Mesendoderm (in vitro differentiated cells): ENCODE results near the gene LUC7L2.
"Not testable (repeated sequence)": the region's sequence is repeated elsewhere in the genome, so short reads cannot be mapped to it uniquely, and the experiment has no call there.

Experiments used
- DNase-seq: peaks from one replicate; pipeline ENCODE4 v3.0.0; 2013
- H2AK5ac ChIP-seq: 2 replicates; pipeline ENCODE4 v1.6.1; 2013; ENCODE audit warnings: low read length, inconsistent platforms
- H2BK120ac ChIP-seq: 2 replicates; pipeline ENCODE4 v1.6.1; 2013; ENCODE audit warnings: low read depth, mild to moderate bottlenecking, low read length, moderate library complexity, mixed read lengths
- H2BK15ac ChIP-seq: replicated peaks from 2 replicates; pipeline ENCODE4 v1.6.1; 2013; ENCODE audit warnings: low read depth, mild to moderate bottlenecking, moderate library complexity
- H2BK5ac ChIP-seq: 2 replicates; pipeline ENCODE4 v1.6.1; 2013; ENCODE audit warnings: low read length, inconsistent platforms
- H3K18ac ChIP-seq: 2 replicates; pipeline ENCODE4 v1.6.1; 2013; ENCODE audit warnings: mild to moderate bottlenecking, low read length, mixed read lengths
- H3K23ac ChIP-seq: one replicate; pipeline ENCODE4 v1.6.1; 2013; ENCODE audit warnings: low read length
- H3K27ac ChIP-seq: 2 replicates; pipeline ENCODE4 v1.5.1; 2013; ENCODE audit warnings: low read depth, mild to moderate bottlenecking, inconsistent platforms, low read length, moderate library complexity
- H3K27me3 ChIP-seq: 2 replicates; pipeline ENCODE4 v1.6.1; 2013; ENCODE audit warnings: low read length, control low read depth, mild to moderate bottlenecking, inconsistent platforms; ENCODE audit not compliant: insufficient read depth, poor library complexity
- H3K36me3 ChIP-seq: 2 replicates; pipeline ENCODE4 v1.6.1; 2013; ENCODE audit warnings: low read length, inconsistent platforms; ENCODE audit not compliant: control insufficient read depth, insufficient read depth
- H3K4ac ChIP-seq: one replicate; pipeline ENCODE4 v1.6.1; 2013; ENCODE audit warnings: low read depth, mild to moderate bottlenecking, low read length, moderate library complexity
- H3K4me1 ChIP-seq: 2 replicates; pipeline ENCODE4 v1.6.1; 2013; ENCODE audit warnings: low read depth, low read length, inconsistent platforms; ENCODE audit not compliant: control insufficient read depth
- H3K4me2 ChIP-seq: 2 replicates; pipeline ENCODE4 v1.6.1; 2013; ENCODE audit warnings: low read length
- H3K4me3 ChIP-seq: 2 replicates; pipeline ENCODE4 v1.5.1; 2013; ENCODE audit warnings: mild to moderate bottlenecking, low read length
- H3K56ac ChIP-seq: one replicate; pipeline ENCODE4 v1.6.1; 2013; ENCODE audit warnings: low read length
- H3K79me1 ChIP-seq: 2 replicates; pipeline ENCODE4 v1.6.1; 2013; ENCODE audit warnings: low read length, inconsistent platforms
- H3K79me2 ChIP-seq: 2 replicates; pipeline ENCODE4 v1.6.1; 2013; ENCODE audit warnings: mild to moderate bottlenecking, low read length; ENCODE audit not compliant: control insufficient read depth, insufficient read depth
- H3K9ac ChIP-seq: 2 replicates; pipeline ENCODE4 v1.6.1; 2013; ENCODE audit warnings: low read length, inconsistent platforms
- H4K5ac ChIP-seq: one replicate; pipeline ENCODE4 v1.6.1; 2013; ENCODE audit warnings: low read length
- H4K8ac ChIP-seq: one replicate; pipeline ENCODE4 v1.6.1; 2013; ENCODE audit warnings: low read depth, mild to moderate bottlenecking, control low read depth, low read length, moderate library complexity
- WGBS: extraction: QIAGEN DNeasy Blood & Tissue Kit; methylation state at CpG from one replicate; pipeline ENCODE4 v1.1.7; 2013; ENCODE audit warnings: low lambda C conversion rate, missing lambda C conversion rate; ENCODE audit not compliant: insufficient coverage; ENCODE audit errors: extremely low coverage; 5-methylcytosine and 5-hydroxymethylcytosine counted together

The LUC7L2 gene

GRCh38 chr7:139341776-139342226, 17.9 kb upstream of the LUC7L2 start:
- no peak overlapping the region for H2BK15ac ChIP-seq
- H3K4ac ChIP-seq = no peak overlapping the region
- no peak overlapping the region for H2BK5ac ChIP-seq
- H3K9ac ChIP-seq = peak overlapping the region; percentile 76
- H2BK120ac ChIP-seq = no peak overlapping the region
- H3K27me3 ChIP-seq = no peaks in the 10 kb centered on the region
- H3K4me3 ChIP-seq = peak overlapping the region; percentile 50
- peaks cover 2% of the 10 kb centered on the region for H3K4me1 ChIP-seq
- peak overlapping the region; percentile 54 for H3K4me2 ChIP-seq
- H4K8ac ChIP-seq = peak overlapping the region; percentile 66
- peak overlapping the region; percentile 43 for H3K18ac ChIP-seq
- H3K79me1 ChIP-seq = peaks cover 2% of the 10 kb centered on the region
- H3K56ac ChIP-seq = peak overlapping the region; percentile 79
- H3K23ac ChIP-seq = no peak overlapping the region
- peaks cover 2% of the 10 kb centered on the region for H3K79me2 ChIP-seq
- no peak overlapping the region for H3K27ac ChIP-seq
- H2AK5ac ChIP-seq = no peak overlapping the region
- no peaks in the 10 kb centered on the region for H3K36me3 ChIP-seq
- WGBS = no CpG with 5 or more reads among the region's 9 CpGs
- DNase-seq = no peak
- H4K5ac ChIP-seq = no peak overlapping the region

- H3K79me1 ChIP-seq = peaks cover 2% of the 10 kb centered on the region
- no peaks in the 10 kb centered on the region for H3K27me3 ChIP-seq
- whole genome bisulfite sequencing = no CpG with 5 or more reads among the region's 1 CpG
- H2BK120ac ChIP-seq = no peak overlapping the region
- no peak overlapping the region for H2BK5ac ChIP-seq
- no peak overlapping the region for H3K27ac ChIP-seq
- no peak overlapping the region for H4K8ac ChIP-seq
- peaks cover 2% of the 10 kb centered on the region for H3K79me2 ChIP-seq
- no peak overlapping the region for H3K23ac ChIP-seq
- no peak for DNase-seq
- H2AK5ac ChIP-seq = no peak overlapping the region
- no peak overlapping the region for H3K4me3 ChIP-seq
- no peak overlapping the region for H3K4me2 ChIP-seq
- no peak overlapping the region for H3K18ac ChIP-seq
- no peak overlapping the region for H3K4ac ChIP-seq
- no peak overlapping the region for H3K56ac ChIP-seq
- H2BK15ac ChIP-seq = no peak overlapping the region
- H3K4me1 ChIP-seq = peaks cover 2% of the 10 kb centered on the region
- no peak overlapping the region for H4K5ac ChIP-seq
- H3K9ac ChIP-seq = no peak overlapping the region
- H3K36me3 ChIP-seq = no peaks in the 10 kb centered on the region
Measured at GRCh38 chr7:139345042-139345441, 14.7 kb upstream of the LUC7L2 start.

GRCh38 chr7:139351027-139351426, 8.7 kb upstream of the LUC7L2 start:
- Histone ChIP-seq H3K27ac (no peak overlapping the region), H3K18ac (no peak overlapping the region), H3K4me1 (no peaks in the 10 kb centered on the region), H2BK15ac (no peak overlapping the region), H3K4me3 (no peak overlapping the region), H3K79me1 (no peaks in the 10 kb centered on the region), H3K27me3 (no peaks in the 10 kb centered on the region), H3K36me3 (no peaks in the 10 kb centered on the region), H4K5ac (no peak overlapping the region), H3K79me2 (no peaks in the 10 kb centered on the region), H3K9ac (no peak overlapping the region), H2AK5ac (no peak overlapping the region), H2BK120ac (no peak overlapping the region), H3K23ac (no peak overlapping the region), H3K4ac (no peak overlapping the region), H3K56ac (no peak overlapping the region), H3K4me2 (no peak overlapping the region), H2BK5ac (no peak overlapping the region), H4K8ac (no peak overlapping the region)
- WGBS = no CpG with 5 or more reads among the region's 2 CpGs
- no peak for DNase-seq

GRCh38 chr7:139354729-139355128, 5.0 kb upstream of the LUC7L2 start:
- H2BK15ac ChIP-seq = no peak overlapping the region

GRCh38 chr7:139355320-139355719, 4.4 kb upstream of the LUC7L2 start:
- H3K36me3 ChIP-seq = no peaks in the 10 kb centered on the region
- H3K4ac ChIP-seq = no peak overlapping the region
- no peak overlapping the region for H3K9ac ChIP-seq
- no peak overlapping the region for H2BK5ac ChIP-seq
- no peak overlapping the region for H3K4me2 ChIP-seq
- H3K4me1 ChIP-seq = no peaks in the 10 kb centered on the region
- H2AK5ac ChIP-seq = no peak overlapping the region
- no peaks in the 10 kb centered on the region for H3K79me1 ChIP-seq
- H3K18ac ChIP-seq = no peak overlapping the region
- no peak overlapping the region for H3K23ac ChIP-seq
- H3K4me3 ChIP-seq = no peak overlapping the region
- no peak overlapping the region for H2BK15ac ChIP-seq
- WGBS = no CpG with 5 or more reads among the region's 1 CpG
- H3K79me2 ChIP-seq = no peaks in the 10 kb centered on the region
- no peak for DNase-seq
- no peaks in the 10 kb centered on the region for H3K27me3 ChIP-seq
- H2BK120ac ChIP-seq = no peak overlapping the region
- no peak overlapping the region for H4K5ac ChIP-seq
- H3K56ac ChIP-seq = no peak overlapping the region
- H3K27ac ChIP-seq = no peak overlapping the region
- no peak overlapping the region for H4K8ac ChIP-seq

More at GRCh38 chr7:139354729-139355128, 5.0 kb upstream of the LUC7L2 start:
- no peaks in the 10 kb centered on the region for H3K79me2 ChIP-seq
- no peaks in the 10 kb centered on the region for H3K4me1 ChIP-seq
- H3K4ac ChIP-seq = no peak overlapping the region
- H3K36me3 ChIP-seq = no peaks in the 10 kb centered on the region
- no CpG with 5 or more reads among the region's 2 CpGs for WGBS
- no peak overlapping the region for H2BK5ac ChIP-seq
- no peaks in the 10 kb centered on the region for H3K79me1 ChIP-seq
- no peak overlapping the region for H3K4me3 ChIP-seq
- H3K9ac ChIP-seq = no peak overlapping the region
- no peak overlapping the region for H4K8ac ChIP-seq
- H2AK5ac ChIP-seq = no peak overlapping the region
- DNase-seq = no peak
- no peaks in the 10 kb centered on the region for H3K27me3 ChIP-seq
- H3K23ac ChIP-seq = no peak overlapping the region
- no peak overlapping the region for H4K5ac ChIP-seq
- no peak overlapping the region for H3K18ac ChIP-seq
- H2BK120ac ChIP-seq = no peak overlapping the region
- H3K56ac ChIP-seq = no peak overlapping the region
- no peak overlapping the region for H3K27ac ChIP-seq
- H3K4me2 ChIP-seq = no peak overlapping the region

GRCh38 chr7:139357729-139358506, 1.8 kb upstream of the LUC7L2 start:
- not testable (repeated sequence) for DNase-seq, H3K4me3 ChIP-seq, H3K4me1 ChIP-seq, H4K8ac ChIP-seq, H3K23ac ChIP-seq, H3K27ac ChIP-seq, H3K4me2 ChIP-seq, H3K4ac ChIP-seq, H2BK120ac ChIP-seq, H3K36me3 ChIP-seq, H2AK5ac ChIP-seq, H3K27me3 ChIP-seq, H2BK15ac ChIP-seq, H3K18ac ChIP-seq, H3K9ac ChIP-seq, H2BK5ac ChIP-seq, H4K5ac ChIP-seq, H3K56ac ChIP-seq, H3K79me1 ChIP-seq
- WGBS = no CpG with 5 or more reads among the region's 27 CpGs
- H3K79me2 ChIP-seq = peaks cover 17% of the 10 kb centered on the region
